ENCODE data around the gene LRBA.

GRCh38 chr4:150656891-150657290 lies 358.2 kb downstream of the LRBA start:
- TF ChIP-seq, protein P1, sequence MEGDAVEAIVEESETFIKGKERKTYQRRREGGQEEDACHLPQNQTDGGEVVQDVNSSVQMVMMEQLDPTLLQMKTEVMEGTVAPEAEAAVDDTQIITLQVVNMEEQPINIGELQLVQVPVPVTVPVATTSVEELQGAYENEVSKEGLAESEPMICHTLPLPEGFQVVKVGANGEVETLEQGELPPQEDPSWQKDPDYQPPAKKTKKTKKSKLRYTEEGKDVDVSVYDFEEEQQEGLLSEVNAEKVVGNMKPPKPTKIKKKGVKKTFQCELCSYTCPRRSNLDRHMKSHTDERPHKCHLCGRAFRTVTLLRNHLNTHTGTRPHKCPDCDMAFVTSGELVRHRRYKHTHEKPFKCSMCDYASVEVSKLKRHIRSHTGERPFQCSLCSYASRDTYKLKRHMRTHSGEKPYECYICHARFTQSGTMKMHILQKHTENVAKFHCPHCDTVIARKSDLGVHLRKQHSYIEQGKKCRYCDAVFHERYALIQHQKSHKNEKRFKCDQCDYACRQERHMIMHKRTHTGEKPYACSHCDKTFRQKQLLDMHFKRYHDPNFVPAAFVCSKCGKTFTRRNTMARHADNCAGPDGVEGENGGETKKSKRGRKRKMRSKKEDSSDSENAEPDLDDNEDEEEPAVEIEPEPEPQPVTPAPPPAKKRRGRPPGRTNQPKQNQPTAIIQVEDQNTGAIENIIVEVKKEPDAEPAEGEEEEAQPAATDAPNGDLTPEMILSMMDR (conservative IDR thresholded peaks at IDR 0.05 in 1 of 2, IDR thresholded peaks at IDR 0.05 in 1 of 2; ENCODE audit: low read depth in 1 of 2, low read length in 2 of 2) = no peak
- TF ChIP-seq EZH2 (IDR thresholded peaks at IDR 0.05; ENCODE audit: low read length, missing control alignments) = no peak

All from fibroblast of lung (primary cell).